HUES48 (cell line): ENCODE data around the gene UNC119B.

Experiments used
- H3K27ac ChIP-seq: one replicate; pipeline ENCODE4 v1.7.0; 2013; ENCODE audit warnings: low read depth, low read length, inconsistent platforms
- H3K27me3 ChIP-seq: 2 replicates; pipeline ENCODE4 v1.6.1; 2013; ENCODE audit warnings: mild to moderate bottlenecking, low read length; ENCODE audit not compliant: control insufficient read depth, insufficient read depth
- H3K36me3 ChIP-seq: 2 replicates; pipeline ENCODE4 v1.6.1; 2013; ENCODE audit warnings: low read length; ENCODE audit not compliant: control insufficient read depth, insufficient read depth
- H3K4me1 ChIP-seq: 2 replicates; pipeline ENCODE4 v1.6.1; 2013; ENCODE audit warnings: mild to moderate bottlenecking, low read length; ENCODE audit not compliant: control insufficient read depth, insufficient read depth
- H3K4me3 ChIP-seq: 2 replicates; pipeline ENCODE4 v1.5.1; 2013; ENCODE audit warnings: mild to moderate bottlenecking, low read depth, low read length
- H3K9ac ChIP-seq: 2 replicates; pipeline ENCODE4 v1.6.1; 2013; ENCODE audit warnings: mild to moderate bottlenecking, low read depth, low read length, moderate library complexity
- H3K9me3 ChIP-seq: 2 replicates; pipeline ENCODE4 v1.6.1; 2013; ENCODE audit warnings: low read length; ENCODE audit not compliant: control insufficient read depth, insufficient read depth

The UNC119B gene

DNA sequence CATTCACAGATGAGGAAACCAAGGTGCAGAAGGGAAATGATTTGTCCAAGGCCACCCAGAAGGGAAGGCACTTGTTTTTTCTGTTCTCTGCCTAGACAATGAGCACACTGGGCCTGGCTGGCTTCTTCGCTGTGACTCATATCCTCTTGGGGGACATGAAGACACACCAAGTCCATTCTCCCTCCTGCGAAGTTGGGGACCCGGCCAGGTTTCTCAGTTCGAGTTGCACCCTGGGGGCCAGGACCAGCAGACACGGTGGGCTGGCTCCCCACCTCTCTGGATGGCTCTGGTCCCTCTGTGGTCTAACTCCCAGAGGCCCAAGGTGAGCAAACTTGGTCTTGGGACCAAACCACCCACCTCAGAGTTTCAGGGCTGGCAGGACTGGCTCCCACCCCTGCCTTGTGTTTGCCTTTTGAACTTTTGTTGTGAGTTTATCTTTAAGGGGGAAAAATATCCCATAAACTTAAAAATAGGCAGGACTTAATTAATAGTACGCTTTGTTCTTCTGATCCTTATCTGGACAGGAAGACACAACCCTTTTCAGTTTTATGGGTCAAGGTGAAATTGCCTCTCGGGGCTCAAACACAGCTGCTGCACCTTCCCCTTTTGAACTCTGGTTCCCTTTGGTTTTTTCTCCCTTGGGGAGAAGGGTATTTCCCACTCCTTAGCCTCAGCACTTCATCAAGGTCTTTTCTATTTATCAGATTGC is 32.3 kb upstream of the UNC119B start:
- Histone ChIP-seq H3K4me3 (no peak overlapping the region), H3K27me3 (no peaks in the 10 kb centered on the region), H3K36me3 (no peaks in the 10 kb centered on the region), H3K27ac (no peak overlapping the region), H3K9ac (no peak overlapping the region), H3K4me1 (no peaks in the 10 kb centered on the region), H3K9me3 (no peaks in the 10 kb centered on the region)

DNA sequence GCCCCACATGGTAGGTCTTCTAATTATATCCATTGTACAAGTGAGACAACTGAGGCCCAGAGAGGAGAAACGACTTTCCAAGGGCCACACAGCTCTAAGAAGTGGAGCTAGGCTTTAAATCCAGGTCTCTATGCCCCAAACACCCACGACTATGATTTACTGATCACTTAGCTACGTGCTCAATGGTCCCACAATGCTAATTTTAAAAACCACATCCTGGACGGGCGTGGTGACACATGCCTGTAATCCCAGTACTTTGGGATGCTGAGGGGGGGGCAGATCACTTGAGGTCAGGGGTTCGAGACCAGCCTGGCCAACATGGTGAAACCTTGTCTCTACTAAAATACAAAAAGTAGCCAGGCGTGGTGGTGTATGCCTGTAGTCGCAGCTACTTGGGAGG is 31.7 kb upstream of the UNC119B start:
- no peaks in the 10 kb centered on the region for H3K36me3 ChIP-seq
- H3K4me1 ChIP-seq: no peaks in the 10 kb centered on the region
- H3K9ac ChIP-seq: no peak overlapping the region
- no peaks in the 10 kb centered on the region for H3K27me3 ChIP-seq
- no peak overlapping the region for H3K4me3 ChIP-seq
- no peaks in the 10 kb centered on the region for H3K9me3 ChIP-seq
- no peak overlapping the region for H3K27ac ChIP-seq

DNA sequence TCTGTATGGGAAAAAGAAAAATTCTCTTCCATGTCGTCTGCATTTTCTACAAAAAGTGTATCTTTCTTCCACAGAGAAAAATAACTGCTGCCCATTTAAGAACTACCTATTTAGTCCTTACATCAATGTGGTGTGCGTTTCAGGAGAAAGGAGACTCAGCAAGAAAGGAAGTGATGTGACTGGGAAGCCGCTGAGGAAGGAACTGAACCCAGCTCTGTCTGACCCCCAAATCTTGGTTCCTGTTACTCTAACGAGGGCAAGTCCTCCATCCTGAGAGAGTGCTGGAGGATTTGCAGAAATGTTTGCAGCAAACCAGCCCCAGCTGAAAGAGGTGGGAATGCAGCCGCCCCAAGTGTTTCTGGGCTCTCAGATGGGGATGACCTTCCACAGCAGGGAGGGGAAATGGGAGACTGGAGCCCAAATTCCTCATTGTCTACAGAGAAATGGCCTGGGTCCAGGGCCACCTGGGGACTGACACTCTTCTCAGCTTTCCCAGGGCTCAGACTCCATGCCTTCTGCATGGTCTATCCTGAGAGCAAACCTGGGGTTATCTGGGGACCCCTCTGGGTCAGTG is 30.0 kb upstream of the UNC119B start:
- Histone ChIP-seq H3K4me3 (no peak overlapping the region), H3K36me3 (no peaks in the 10 kb centered on the region), H3K9me3 (no peaks in the 10 kb centered on the region), H3K4me1 (no peaks in the 10 kb centered on the region), H3K9ac (no peak overlapping the region), H3K27me3 (no peaks in the 10 kb centered on the region), H3K27ac (no peak overlapping the region)

DNA sequence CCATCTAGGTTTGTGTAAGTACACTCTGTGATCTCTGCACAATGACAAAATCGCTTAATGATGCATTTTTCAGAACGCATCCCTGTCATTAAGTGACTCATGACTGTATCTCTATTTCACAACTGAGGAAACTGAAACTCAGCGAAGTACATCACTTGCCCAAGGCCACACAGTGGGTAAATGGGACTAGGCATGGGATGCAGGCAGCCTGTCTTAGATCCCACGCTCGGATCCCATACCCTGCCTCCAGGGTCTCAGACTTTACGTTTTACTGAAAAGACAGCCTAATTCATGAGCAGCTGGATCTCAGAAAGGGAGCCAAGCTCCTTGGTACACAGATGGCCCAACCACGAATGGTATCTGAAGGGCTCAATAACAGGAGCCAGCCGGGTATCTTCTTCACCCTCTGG is 25.7 kb upstream of the UNC119B start:
- H3K9ac ChIP-seq: no peak overlapping the region

DNA sequence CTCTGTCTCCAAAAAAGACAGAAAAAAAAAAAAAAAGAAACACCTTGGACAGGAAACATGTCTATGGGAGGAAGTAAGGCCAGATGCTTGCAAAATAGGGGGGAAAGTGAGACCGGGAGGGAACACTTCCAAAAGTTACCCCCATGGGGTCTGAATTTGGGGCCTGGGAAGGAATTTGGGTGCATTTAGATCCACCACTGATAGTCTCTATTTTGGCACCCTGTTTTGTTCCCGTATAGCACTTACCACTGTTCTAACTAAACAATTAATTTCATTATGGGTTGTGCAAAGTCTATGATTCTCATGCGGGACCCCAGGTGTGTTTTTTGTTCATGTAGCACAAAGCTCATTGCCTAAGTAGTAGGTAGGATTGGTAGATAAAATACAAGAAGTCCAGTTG is 24.7 kb upstream of the UNC119B start:
- Histone ChIP-seq H3K36me3 (no peaks in the 10 kb centered on the region), H3K4me1 (peaks cover 16% of the 10 kb centered on the region), H3K9me3 (no peaks in the 10 kb centered on the region), H3K27me3 (no peaks in the 10 kb centered on the region), H3K4me3 (peak overlapping the region; percentile 77), H3K9ac (no peak overlapping the region), H3K27ac (no peak overlapping the region)

More for the DNA sequence above, 25.7 kb upstream of the UNC119B start:
- no peaks in the 10 kb centered on the region for H3K9me3 ChIP-seq
- H3K36me3 ChIP-seq: no peaks in the 10 kb centered on the region
- no peak overlapping the region for H3K4me3 ChIP-seq
- H3K27me3 ChIP-seq: no peaks in the 10 kb centered on the region
- peaks cover 12% of the 10 kb centered on the region for H3K4me1 ChIP-seq
- no peak overlapping the region for H3K27ac ChIP-seq

DNA sequence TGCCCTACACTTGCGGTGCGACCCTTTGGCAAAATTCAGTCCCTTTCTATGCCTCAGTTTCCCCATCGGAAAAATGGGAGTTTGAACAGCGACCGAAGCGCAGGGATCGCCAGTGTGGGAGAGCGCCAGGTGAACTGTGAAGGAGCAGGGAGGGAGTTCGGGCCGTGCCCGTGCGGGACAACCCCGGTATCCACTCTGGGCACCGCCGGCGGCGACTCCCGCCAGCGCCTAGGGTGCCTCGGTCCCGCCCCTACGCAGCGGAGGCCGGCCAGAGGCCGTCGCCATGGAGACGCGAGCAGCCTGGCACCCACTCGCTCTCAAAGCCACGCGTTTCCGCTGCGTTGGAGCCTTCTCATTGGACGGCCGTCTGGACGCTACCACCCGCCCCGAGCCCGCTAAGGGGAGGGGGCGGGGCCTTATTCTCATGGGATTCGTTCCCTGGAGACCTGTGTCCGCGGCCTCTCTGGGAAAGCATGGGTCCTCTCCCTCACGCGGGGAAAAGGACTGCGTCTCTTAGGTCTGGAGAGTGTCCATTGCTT is 24.0 kb upstream of the UNC119B start:
- Histone ChIP-seq H3K9me3 (no peaks in the 10 kb centered on the region), H3K27ac (peak overlapping the region; percentile 97), H3K27me3 (no peaks in the 10 kb centered on the region), H3K4me1 (peaks cover 23% of the 10 kb centered on the region), H3K4me3 (peak overlapping the region; percentile 77), H3K9ac (peak overlapping the region; percentile 79), H3K36me3 (no peaks in the 10 kb centered on the region)

DNA sequence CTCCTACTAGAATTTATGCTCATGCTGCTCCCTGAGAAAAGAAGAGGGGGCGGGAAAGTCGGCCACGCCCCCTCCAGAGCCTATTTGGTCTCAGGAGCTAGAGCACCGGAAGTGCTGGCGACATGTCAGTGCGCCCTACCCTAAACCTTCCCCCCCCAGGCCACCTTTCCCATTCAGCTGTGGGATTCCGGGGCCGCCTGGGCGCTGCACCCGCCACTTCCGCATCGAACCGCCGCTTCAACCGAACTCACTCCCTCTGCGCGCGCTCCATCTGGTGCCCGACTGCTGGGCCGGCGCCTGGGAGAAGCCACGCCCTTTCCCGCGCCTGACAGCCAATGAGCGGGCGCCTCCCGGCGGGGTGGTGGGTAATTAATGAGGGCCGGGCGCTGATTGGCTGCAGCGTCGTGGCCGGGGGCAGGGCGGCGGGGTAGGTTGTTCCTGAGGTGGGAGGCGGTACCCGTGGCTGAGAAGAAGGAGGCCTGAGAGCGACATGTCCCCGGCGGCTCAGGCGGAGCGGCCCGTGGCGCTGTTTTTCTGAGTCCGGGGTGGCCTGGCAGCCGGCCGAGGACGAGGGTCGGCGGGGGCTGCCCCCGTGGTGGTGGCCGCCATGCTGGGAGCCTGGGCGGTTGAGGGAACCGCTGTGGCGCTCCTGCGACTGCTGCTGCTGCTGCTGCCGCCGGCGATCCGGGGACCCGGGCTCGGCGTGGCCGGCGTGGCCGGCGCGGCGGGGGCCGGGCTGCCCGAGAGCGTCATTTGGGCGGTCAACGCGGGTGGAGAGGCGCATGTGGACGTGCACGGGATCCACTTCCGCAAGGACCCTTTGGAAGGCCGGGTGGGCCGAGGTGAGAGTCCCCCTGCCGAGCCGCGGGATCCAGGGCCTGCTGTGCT is 23.3 kb upstream of the UNC119B start, which contains the start of gene MLEC:
Gene MLEC, plus strand, starts transcription at position 460 of the 888 bp plus-strand sequence. Its CDS starts 148 bp downstream, at position 608.
- Histone ChIP-seq H3K27me3 (no peaks in the 10 kb centered on the region), H3K9me3 (no peaks in the 10 kb centered on the region), H3K4me1 (peaks cover 24% of the 10 kb centered on the region), H3K36me3 (no peaks in the 10 kb centered on the region), H3K27ac (peak within 1 kb of the TSS; percentile 97), H3K9ac (peak within 1 kb of the TSS; percentile 79), H3K4me3 (peak within 1 kb of the TSS; percentile 77)

DNA sequence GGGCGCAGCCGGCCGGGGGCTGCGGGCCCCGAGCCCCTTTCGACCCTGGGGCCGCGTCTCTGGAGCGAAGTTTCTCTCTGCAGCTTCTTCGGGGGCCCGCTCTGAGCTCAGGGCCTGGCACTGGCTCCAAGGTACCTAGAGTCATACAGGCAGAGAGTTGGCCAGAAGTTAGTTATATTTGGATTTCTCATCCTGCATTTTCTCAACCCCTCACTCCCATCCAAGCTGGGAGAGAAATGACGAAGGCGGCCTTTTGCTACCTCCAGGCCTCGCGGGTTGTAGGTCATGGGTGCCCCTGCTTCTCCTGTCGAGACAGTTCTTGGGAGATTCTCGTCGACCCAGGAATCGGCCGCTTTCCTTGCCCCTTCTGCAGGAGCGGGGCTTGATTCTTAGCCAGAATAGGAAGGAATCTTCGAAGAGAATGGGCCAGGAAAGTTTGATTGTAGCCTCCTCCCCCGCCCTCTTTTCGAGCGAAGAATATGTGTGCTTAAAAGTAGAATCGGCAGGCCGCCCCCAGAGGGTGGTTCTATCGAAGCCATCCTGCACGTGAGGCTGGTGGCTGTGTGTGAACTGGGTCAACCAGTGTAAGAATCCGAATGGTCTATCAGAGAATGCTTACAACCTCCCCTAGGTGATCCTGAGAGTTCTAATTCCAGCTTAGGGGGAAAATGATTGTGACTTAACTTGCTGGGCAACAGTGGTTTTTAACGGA is 22.5 kb upstream of the UNC119B start:
- H3K4me3 ChIP-seq: peak overlapping the region; percentile 77
- no peaks in the 10 kb centered on the region for H3K9me3 ChIP-seq
- H3K36me3 ChIP-seq: no peaks in the 10 kb centered on the region
- peak overlapping the region; percentile 86 for H3K27ac ChIP-seq
- no peaks in the 10 kb centered on the region for H3K27me3 ChIP-seq
- peak overlapping the region; percentile 71 for H3K9ac ChIP-seq
- peaks cover 31% of the 10 kb centered on the region for H3K4me1 ChIP-seq

DNA sequence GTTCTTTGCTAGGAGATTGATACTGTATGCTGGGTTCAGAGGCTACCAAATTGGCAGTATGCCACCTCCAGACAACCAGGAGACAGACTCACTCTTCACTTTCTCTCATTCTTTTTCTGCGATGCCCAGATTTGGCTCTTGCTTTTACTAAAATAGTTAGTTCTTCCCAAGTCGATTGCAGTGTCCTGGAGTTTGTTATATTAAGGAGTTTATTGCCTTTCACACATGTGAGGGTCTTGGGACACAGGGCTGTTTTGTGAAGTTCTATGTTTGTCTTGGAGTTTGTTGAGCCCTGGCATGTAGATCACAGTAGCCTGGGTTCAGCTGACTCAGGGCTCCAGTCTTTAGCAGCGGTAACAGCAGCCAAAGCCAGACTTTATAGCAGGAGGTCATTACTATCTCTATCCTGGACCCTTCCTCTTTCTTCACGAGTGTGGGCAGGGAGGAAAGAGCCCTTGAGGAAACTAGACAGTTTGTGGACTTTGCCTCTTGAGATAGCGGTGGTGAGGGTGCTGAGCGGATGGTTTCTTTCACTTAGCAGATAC is 21.7 kb upstream of the UNC119B start:
- Histone ChIP-seq H3K9me3 (no peaks in the 10 kb centered on the region), H3K27ac (no peak overlapping the region), H3K4me3 (peak overlapping the region; percentile 77), H3K4me1 (peaks cover 39% of the 10 kb centered on the region), H3K9ac (no peak overlapping the region), H3K36me3 (peaks cover 4% of the 10 kb centered on the region; the same call in 1 of the 2 replicates), H3K27me3 (no peaks in the 10 kb centered on the region)

DNA sequence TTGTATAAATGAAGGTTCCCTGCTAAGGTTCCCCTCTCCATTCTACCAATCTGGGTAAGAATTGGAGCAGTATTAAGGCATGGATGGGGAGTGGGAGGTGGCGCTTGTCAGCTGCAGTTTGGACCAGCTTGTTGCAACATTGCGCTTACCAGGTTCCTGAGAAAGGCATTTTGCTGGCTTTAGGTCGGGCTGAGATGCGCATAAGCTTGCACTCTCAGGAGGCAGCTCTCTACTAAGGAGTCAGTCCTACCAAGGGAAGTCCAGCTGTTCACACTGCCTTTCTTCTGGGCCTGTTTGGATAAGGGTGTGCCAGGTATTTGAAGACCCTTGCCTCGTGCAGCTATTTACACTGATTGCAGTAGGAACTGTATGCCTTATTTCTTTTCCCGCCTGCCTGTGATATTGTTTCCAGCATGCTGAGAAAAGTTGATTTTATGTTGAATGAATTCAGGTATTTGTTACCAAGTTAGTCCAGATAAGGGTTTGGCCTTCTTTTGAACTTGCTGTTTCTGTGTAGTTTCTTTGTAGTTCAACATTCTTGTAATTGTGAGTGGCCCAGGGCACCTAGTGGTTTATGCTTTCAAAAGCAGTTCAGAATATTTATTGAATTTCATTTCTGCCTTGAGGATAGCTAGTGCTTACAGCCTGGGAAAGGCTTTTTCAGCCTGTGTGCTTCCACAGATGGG is 20.7 kb upstream of the UNC119B start:
- H3K9ac ChIP-seq: no peak overlapping the region
- H3K4me3 ChIP-seq: peak overlapping the region; percentile 77
- H3K27me3 ChIP-seq: no peaks in the 10 kb centered on the region
- H3K9me3 ChIP-seq: no peaks in the 10 kb centered on the region
- H3K27ac ChIP-seq: no peak overlapping the region
- peaks cover 11% of the 10 kb centered on the region for H3K36me3 ChIP-seq
- H3K4me1 ChIP-seq: peaks cover 48% of the 10 kb centered on the region
